Measurements from ENCODE around the gene NXN. TPM values are rescaled to one million over a fixed set of nuclear protein-coding genes. Genes with fewer than 3 reads are reported as not detected.

NXN gene
- total and polyA plus RNA-seq, 2 donors (not counting 1 experiment from before 2014, with no cell fraction given): 0.04 to 0.17 TPM

- peaks cover 10% of the 10 kb centered on the region for H3K79me2 ChIP-seq (ENCODE audit: control insufficient read depth, insufficient read depth, low read length)
- peaks cover 6 to 15% of the 10 kb centered on the region in 2 donors for H3K4me1 ChIP-seq (ENCODE audit: control insufficient read depth in 2 of 2, insufficient read depth in 2 of 2, low read length in 2 of 2)
- no peak for TF ChIP-seq EZH2 (IDR thresholded peaks at IDR 0.05; ENCODE audit: borderline replicate concordance, insufficient read depth, low read depth, low read length, poor library complexity, severe bottlenecking)
- TF ChIP-seq CTCF (IDR thresholded peaks at IDR 0.05): no peak
- no peak for DNase-seq
- H3K27me3 Mint-ChIP-seq: no peaks in the 10 kb centered on the region
- H3K9ac ChIP-seq (ENCODE audit: low read length): no peak overlapping the region
- intact Hi-C loops (cut with micrococcal nuclease): no loop called here
- H3K4me2 ChIP-seq (replicated peaks; ENCODE audit: low read depth, low read length, poor library complexity, severe bottlenecking): no peak overlapping the region
- no peak overlapping the region for H3K27ac Mint-ChIP-seq
- no peaks in the 10 kb centered on the region for H3K36me3 ChIP-seq (replicated peaks in 1 of 2; ENCODE audit: control extremely low read depth in 1 of 2, control insufficient read depth in 1 of 2, extremely low read depth in 1 of 2, insufficient read depth in 2 of 2, low read length in 1 of 2)
- no peaks in the 10 kb centered on the region for H3K9me3 Mint-ChIP-seq (ENCODE audit: insufficient read depth)
- H4K20me1 ChIP-seq (ENCODE audit: control insufficient read depth, insufficient read depth, low read length, poor library complexity, severe bottlenecking): peaks cover 9% of the 10 kb centered on the region
- 94% methylated on average over 8 of the region's 13 CpGs for WGBS (ENCODE audit: insufficient coverage)
- no peak overlapping the region for H3K4me3 Mint-ChIP-seq
- peaks cover 8% of the 10 kb centered on the region for H3K4me1 Mint-ChIP-seq
- peaks cover 0 to 32% (median 18%) of the 10 kb centered on the region in 3 donors for H3K9me3 ChIP-seq (ENCODE audit: control extremely low read depth in 1 of 3, control insufficient read depth in 2 of 3, insufficient read depth in 1 of 3, low read length in 2 of 3)
- no peaks in the 10 kb centered on the region for H3K27me3 ChIP-seq (replicated peaks in 1 of 4; ENCODE audit: control extremely low read depth in 1 of 4, control insufficient read depth in 3 of 4, insufficient read depth in 4 of 4, low read length in 3 of 4)
- no peak for ATAC-seq (ENCODE audit: low read depth)
- ChIA-PET POLR2A (no interaction called here), CTCF (interaction anchor here (1.4 kb wide), 1 partner anchor 12 kb away, joined by 4 read pairs; no protein-coding TSS in a partner anchor)
- no peak overlapping the region for H3K4me3 ChIP-seq (ENCODE audit: control extremely low read depth in 1 of 5, extremely low read depth in 1 of 5, insufficient read depth in 1 of 5, low read depth in 2 of 5, low read length in 4 of 5)
- H2AFZ ChIP-seq (ENCODE audit: insufficient read depth, low read depth, low read length, poor library complexity, severe bottlenecking): no peak overlapping the region
- no peak overlapping the region for H3K27ac ChIP-seq (ENCODE audit: low read length in 2 of 2)
These were observed 13.4 kb upstream of the NXN start for GRCh38 chr17:992933-993332.

- H3K9me3 Mint-ChIP-seq (ENCODE audit: insufficient read depth): no peaks in the 10 kb centered on the region
- intact Hi-C loops (cut with micrococcal nuclease): no loop called here
These were observed 9.0 kb upstream of the NXN start for GRCh38 chr17:988561-988960.

More at GRCh38 chr17:988561-988960, 9.0 kb upstream of the NXN start:
- H3K9me3 ChIP-seq (ENCODE audit: control extremely low read depth in 1 of 3, control insufficient read depth in 2 of 3, insufficient read depth in 1 of 3, low read length in 2 of 3): peaks cover 0 to 16% (median 8%) of the 10 kb centered on the region in 3 donors
- no peaks in the 10 kb centered on the region for H3K27me3 Mint-ChIP-seq
- DNase-seq (no peak), ATAC-seq (ENCODE audit: low read depth) (no peak)
- H3K4me3 ChIP-seq (ENCODE audit: control extremely low read depth in 1 of 5, extremely low read depth in 1 of 5, insufficient read depth in 1 of 5, low read depth in 2 of 5, low read length in 4 of 5): no peak overlapping the region
- 88% methylated on average over 8 of the region's 11 CpGs for WGBS (ENCODE audit: insufficient coverage)
- H3K9ac ChIP-seq (ENCODE audit: low read length): no peak overlapping the region
- H3K36me3 ChIP-seq (replicated peaks in 1 of 2; ENCODE audit: control extremely low read depth in 1 of 2, control insufficient read depth in 1 of 2, extremely low read depth in 1 of 2, insufficient read depth in 2 of 2, low read length in 1 of 2): no peaks in the 10 kb centered on the region
- CTCF ChIA-PET: no interaction called here
- H3K27me3 ChIP-seq (replicated peaks in 1 of 4; ENCODE audit: control extremely low read depth in 1 of 4, control insufficient read depth in 3 of 4, insufficient read depth in 4 of 4, low read length in 3 of 4): no peaks in the 10 kb centered on the region
- H3K27ac Mint-ChIP-seq: no peak overlapping the region
- H3K79me2 ChIP-seq (ENCODE audit: control insufficient read depth, insufficient read depth, low read length): no peaks in the 10 kb centered on the region
- no peaks in the 10 kb centered on the region for H4K20me1 ChIP-seq (ENCODE audit: control insufficient read depth, insufficient read depth, low read length, poor library complexity, severe bottlenecking)
- H3K4me2 ChIP-seq (replicated peaks; ENCODE audit: low read depth, low read length, poor library complexity, severe bottlenecking): no peak overlapping the region
- no peak overlapping the region for H2AFZ ChIP-seq (ENCODE audit: insufficient read depth, low read depth, low read length, poor library complexity, severe bottlenecking)
- H3K4me1 ChIP-seq (ENCODE audit: control insufficient read depth in 2 of 2, insufficient read depth in 2 of 2, low read length in 2 of 2): no peaks in the 10 kb centered on the region
- H3K4me1 Mint-ChIP-seq: no peaks in the 10 kb centered on the region
- no peak for TF ChIP-seq CTCF (IDR thresholded peaks at IDR 0.05)
- TF ChIP-seq EZH2 (IDR thresholded peaks at IDR 0.05; ENCODE audit: borderline replicate concordance, insufficient read depth, low read depth, low read length, poor library complexity, severe bottlenecking): no peak
- POLR2A ChIA-PET: interaction anchor here (0.7 kb wide), 1 partner anchor 204 kb away, joined by 5 read pairs; no protein-coding TSS in a partner anchor
- no peak overlapping the region for H3K27ac ChIP-seq (ENCODE audit: low read length in 2 of 2)
- H3K4me3 Mint-ChIP-seq: no peak overlapping the region

All from B cell (primary cell).